GM12878 (cell line): ENCODE measurements around the gene RAB35. TPM values are rescaled to one million over a fixed set of nuclear protein-coding genes. Genes with fewer than 3 reads are reported as not detected.

Experiments used
- ATAC-seq: fragments of 200-7000 bp; cut with Tn5 transposase; 3 replicates; pipeline ENCODE4 v1.9.1; 2020; ENCODE audit warnings: mild to moderate bottlenecking, moderate library complexity
- BruUV-seq: library from RNA; stranded (reverse); fragments of 400-500 nt; replicated peaks from 2 replicates; lab custom pipeline; 2021; lab: Mats Ljungman, UMichigan
- CTCF ChIA-PET: fragments of 300-600 bp; sonication (Branson Sonifier 250); formaldehyde crosslinking; extraction: SDS; loops from one replicate; lab custom pipeline; 2021; ENCODE audit warnings: inconsistent platforms; lab: Yijun Ruan, JAX
- POLR2A ChIA-PET: fragments of 350-600 bp; formaldehyde crosslinking; extraction: SDS; loops from one replicate; lab custom pipeline; 2021; ENCODE audit warnings: inconsistent platforms; lab: Charles Lee
- RAD21 ChIA-PET: fragments of 300-600 bp; sonication (Branson Sonifier 250); formaldehyde crosslinking; loops from one replicate; lab custom pipeline; 2023; ENCODE audit warnings: antibody characterized with exemption; ENCODE audit not compliant: unreplicated experiment; lab: Charles Lee
- SMC1A ChIA-PET: fragments of 300-600 bp; sonication (Branson Sonifier 250); formaldehyde crosslinking; loops from one replicate; lab custom pipeline; 2023; ENCODE audit not compliant: unreplicated experiment, uncharacterized antibody; lab: Charles Lee
- DNase-seq: peaks from one replicate; pipeline ENCODE4 v3.0.0-alpha.2; 2011; ENCODE audit warnings: low read depth, low spot score
- FAIRE-seq: peaks from 3 replicates; lab custom pipeline; 2011; peaks lifted over from hg19 to GRCh38; lab: Jason Lieb, UNC
- H2AFZ ChIP-seq: 2 replicates; pipeline ENCODE4 v1.6.0; 2011; ENCODE audit warnings: low read depth, low read length, control low read depth; ENCODE audit not compliant: control insufficient read depth
- H3K27ac ChIP-seq: 2 replicates; pipeline ENCODE4 v1.5.1; 2011; ENCODE audit warnings: control low read depth; ENCODE audit not compliant: control insufficient read depth, insufficient read depth
- H3K27me3 ChIP-seq, 2 experiments: replicated peaks in 1 of 2; 2 replicates each; pipeline versions ENCODE4 v1.6.0 to v1.6.1; 2011; ENCODE audit warnings: low read length in 1 of 2; ENCODE audit not compliant: control insufficient read depth in 2 of 2, insufficient read depth in 2 of 2
- H3K36me3 ChIP-seq, 2 experiments: 2 replicates each; pipeline ENCODE4 v1.5.1; 2011; ENCODE audit warnings: low read length in 1 of 2; ENCODE audit not compliant: control insufficient read depth in 2 of 2, insufficient read depth in 2 of 2
- H3K4me1 ChIP-seq: 2 replicates; pipeline ENCODE4 v1.6.1; 2011; ENCODE audit warnings: mild to moderate bottlenecking, low read length, moderate library complexity, mixed read lengths; ENCODE audit not compliant: control insufficient read depth, insufficient read depth
- H3K4me2 ChIP-seq: 2 replicates; pipeline ENCODE4 v1.6.0; 2011; ENCODE audit warnings: control low read depth; ENCODE audit not compliant: control insufficient read depth, insufficient read depth
- H3K4me3 ChIP-seq: fragments of 200-600 bp; sonication (generic); 2 replicates; pipeline ENCODE4 v1.5.1; 2016
- H3K79me2 ChIP-seq: 2 replicates; pipeline ENCODE4 v1.6.0; 2011; ENCODE audit warnings: low read length; ENCODE audit not compliant: control insufficient read depth, insufficient read depth
- H3K9ac ChIP-seq: 2 replicates; pipeline ENCODE4 v1.8.0; 2011; ENCODE audit warnings: low read length, control low read depth, mixed read lengths; ENCODE audit not compliant: control insufficient read depth, insufficient read depth
- H3K9me3 ChIP-seq: replicated peaks from 3 replicates; pipeline ENCODE4 v1.5.1; 2011; ENCODE audit warnings: mild to moderate bottlenecking, low read length; ENCODE audit not compliant: control insufficient read depth, insufficient read depth
- H4K20me1 ChIP-seq: 2 replicates; pipeline ENCODE4 v1.6.0; 2011; ENCODE audit not compliant: control insufficient read depth, insufficient read depth
- CHD1 ChIP-seq: IDR thresholded peaks from 2 replicates; pipeline ENCODE4 v1.6.1; 2012; ENCODE audit warnings: low read depth, low read length, improper control_type of control experiment
- EZH2 ChIP-seq: IDR thresholded peaks from 2 replicates; pipeline ENCODE4 v1.6.1; 2012; ENCODE audit warnings: low read depth, mild to moderate bottlenecking, control low read depth, inconsistent platforms, low read length, borderline replicate concordance; ENCODE audit not compliant: control insufficient read depth
- FOXK2 ChIP-seq: fragments of 450-650 bp; IDR thresholded peaks from 2 replicates; pipeline ENCODE4 v1.6.1; 2017; ENCODE audit warnings: mild to moderate bottlenecking, moderate library complexity
- HDGF ChIP-seq: fragments of 450-650 bp; IDR thresholded peaks from 2 replicates; pipeline ENCODE4 v1.6.1; 2016; ENCODE audit warnings: antibody characterized with exemption
- MEF2B ChIP-seq: fragments of 450-650 bp; IDR thresholded peaks from 2 replicates; pipeline ENCODE4 v1.6.1; 2018; ENCODE audit warnings: mild to moderate bottlenecking, moderate library complexity; ENCODE audit not compliant: partially characterized antibody, poor library complexity, severe bottlenecking
- NFXL1 ChIP-seq: fragments of 450-650 bp; IDR thresholded peaks from 2 replicates; pipeline ENCODE4 v1.6.1; 2017; ENCODE audit warnings: antibody characterized with exemption, mild to moderate bottlenecking, borderline replicate concordance
- RCOR1 ChIP-seq: conservative IDR thresholded peaks from 2 replicates; pipeline ENCODE4 v1.6.1; 2012; ENCODE audit warnings: low read depth, low read length, improper control_type of control experiment
- SKIL ChIP-seq: fragments of 450-650 bp; IDR thresholded peaks from 2 replicates; pipeline ENCODE4 v1.6.1; 2017; ENCODE audit warnings: mild to moderate bottlenecking, low read depth, inconsistent platforms; ENCODE audit not compliant: poor library complexity, severe bottlenecking
- YBX1 ChIP-seq: fragments of 450-650 bp; IDR thresholded peaks from 2 replicates; pipeline ENCODE4 v1.6.1; 2016; ENCODE audit warnings: antibody characterized with exemption
- ZNF217 ChIP-seq: fragments of 450-650 bp; IDR thresholded peaks from 2 replicates; pipeline ENCODE4 v1.6.1; 2017; ENCODE audit warnings: antibody characterized with exemption, mild to moderate bottlenecking
- ZNF24 ChIP-seq: fragments of 450-650 bp; IDR thresholded peaks from 2 replicates; pipeline ENCODE4 v1.6.1; 2017; ENCODE audit warnings: antibody characterized with exemption, mild to moderate bottlenecking
- WGBS: methylation state at CpG from one replicate; pipeline ENCODE4 v1.1.6; 2016; ENCODE audit warnings: low lambda C conversion rate; ENCODE audit not compliant: insufficient replicate concordance, insufficient coverage; ENCODE audit errors: missing lambda C conversion rate; 5-methylcytosine and 5-hydroxymethylcytosine counted together
- in situ Hi-C: fragments of 300-500 bp; cut with MboI; formaldehyde crosslinking; loops from 9 replicates; pipeline ENCODE4 v1.14.3; 2018; ENCODE audit warnings: mixed read lengths
- intact Hi-C: fragments of 100-400 bp; cut with micrococcal nuclease; formaldehyde crosslinking; loops from one replicate; pipeline ENCODE4 v1.14.2; 2022; ENCODE audit not compliant: unreplicated experiment
- polyA plus RNA-seq, 11 experiments: library from polyadenylated mRNA; depleted of rRNA in 4 of 11; unstranded in 6 of 11; stranded (reverse) in 5 of 11; fragments of >200 nt; fragmentation: Nextera tagmentation in 4 of 11; fragmentation: Illumina TruSeq in 1 of 11; extraction: Ambion mirVana in 4 of 11; extraction: Trizol in 1 of 11; gene quantifications; 1 replicate in 1 of 11; 2 replicates in 10 of 11; pipeline versions ENCODE4 v1.2.1 to v1.2.3, GENCODE V29; 2011 to 2016; ENCODE audit warnings: inconsistent platforms in 2 of 11, missing spikeins in 2 of 11, low read depth in 1 of 11
- total RNA-seq, 4 experiments: library from RNA; depleted of rRNA in 3 of 4; stranded (reverse); fragments of >200 nt in 3 of 4; fragmentation: Illumina TruSeq in 1 of 4; extraction: Trizol in 1 of 4; gene quantifications; 2 replicates each; pipeline versions ENCODE4 v1.2.1 to v1.2.3, GENCODE V29; 2013 to 2021
- TF ChIP-seq, protein P1 (sequence below): fragments of 450-650 bp; IDR thresholded peaks from 2 replicates; pipeline ENCODE4 v1.6.1; 2014; ENCODE audit warnings: mild to moderate bottlenecking
- TF ChIP-seq, protein P2 (sequence below): fragments of 450-650 bp; IDR thresholded peaks from 2 replicates; pipeline ENCODE4 v1.6.1; 2016; ENCODE audit warnings: mild to moderate bottlenecking, moderate library complexity, borderline replicate concordance

The RAB35 gene
- total and polyA plus RNA-seq, 10 of the 15 experiments (the other 5 are each of a cell fraction or from before 2014, with no cell fraction given): 0.76 to 99.2 (median 43.8) TPM

DNA sequence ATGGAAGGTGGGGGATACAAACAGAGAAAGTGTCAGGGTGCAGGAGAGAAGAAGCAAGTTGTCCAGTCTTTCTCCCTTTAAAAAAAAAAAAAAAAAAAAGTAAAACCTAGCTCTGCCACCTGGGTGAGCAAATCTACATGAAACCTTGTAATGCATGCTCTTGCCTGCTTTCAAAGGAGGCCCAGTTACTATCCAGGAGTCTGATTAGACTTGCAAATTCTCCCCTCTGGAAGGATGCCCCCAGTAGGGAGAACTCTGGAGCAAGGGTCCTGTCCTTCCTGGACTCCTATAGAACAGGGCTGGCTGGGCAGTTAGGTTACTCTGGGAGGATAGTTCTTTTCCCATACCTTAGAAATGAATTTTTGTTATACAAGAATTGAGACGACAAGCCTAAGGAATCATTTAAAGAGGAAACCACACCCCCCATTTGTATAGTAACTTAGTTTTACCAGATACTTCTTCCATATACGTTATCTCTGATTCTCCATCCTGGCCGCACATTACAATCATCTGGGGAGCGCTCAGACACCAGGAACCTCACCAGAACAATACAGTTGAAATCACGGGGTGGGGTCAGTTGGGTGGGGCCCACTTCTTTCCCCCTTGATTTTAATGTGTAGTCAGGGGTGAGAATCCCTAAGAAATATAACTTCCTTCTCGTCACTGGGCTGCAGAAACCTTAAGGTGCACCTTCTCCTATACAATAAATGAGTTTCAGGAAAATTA lies 30.5 kb downstream of the RAB35 start (continued):
- TF ChIP-seq SKIL (no peak), CHD1 (no peak), EZH2 (no peak), NFXL1 (no peak)

DNA sequence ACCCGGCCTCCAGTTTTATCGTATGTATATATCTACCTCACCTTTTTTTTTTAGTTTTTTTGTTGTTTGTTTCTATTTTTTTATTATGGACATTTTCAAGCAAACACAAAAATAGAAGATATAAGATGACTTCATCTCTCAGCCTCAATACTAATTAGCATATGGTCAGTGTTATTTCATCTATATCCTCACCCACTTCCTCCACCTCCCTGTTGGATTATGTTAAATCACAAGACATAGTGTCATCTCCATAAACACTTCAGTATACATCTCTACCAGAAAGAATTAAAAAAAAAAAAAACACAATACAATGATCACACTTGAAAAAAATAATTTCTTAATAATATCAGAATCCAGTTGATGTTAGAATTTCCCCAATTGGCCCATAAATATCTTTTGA lies 34.9 kb downstream of the RAB35 start:
- H3K4me3 ChIP-seq: no peak overlapping the region
- no peak for DNase-seq
- H3K36me3 ChIP-seq: no peaks in the 10 kb centered on the region
- H3K9me3 ChIP-seq: no peaks in the 10 kb centered on the region
- CTCF ChIA-PET: no interaction called here
- intact Hi-C loops: loop anchor here (10.0 kb wide), 2 partner anchors 67 to 147 kb away; no protein-coding TSS in a partner anchor
- H3K27ac ChIP-seq: no peak overlapping the region
- H3K4me1 ChIP-seq: peaks cover 1% of the 10 kb centered on the region; the same call in 1 of the 2 replicates
- no peak overlapping the region for H3K9ac ChIP-seq
- no peak overlapping the region for H2AFZ ChIP-seq
- no peak for FAIRE-seq
- RAD21 ChIA-PET: no interaction called here
- no peaks in the 10 kb centered on the region for H4K20me1 ChIP-seq
- H3K27me3 ChIP-seq: no peaks in the 10 kb centered on the region
- TF ChIP-seq NFXL1 (no peak), RCOR1 (no peak), HDGF (no peak), FOXK2 (no peak), YBX1 (no peak), ZNF24 (no peak), MEF2B (no peak), ZNF217 (no peak)
- TF ChIP-seq, protein P1, sequence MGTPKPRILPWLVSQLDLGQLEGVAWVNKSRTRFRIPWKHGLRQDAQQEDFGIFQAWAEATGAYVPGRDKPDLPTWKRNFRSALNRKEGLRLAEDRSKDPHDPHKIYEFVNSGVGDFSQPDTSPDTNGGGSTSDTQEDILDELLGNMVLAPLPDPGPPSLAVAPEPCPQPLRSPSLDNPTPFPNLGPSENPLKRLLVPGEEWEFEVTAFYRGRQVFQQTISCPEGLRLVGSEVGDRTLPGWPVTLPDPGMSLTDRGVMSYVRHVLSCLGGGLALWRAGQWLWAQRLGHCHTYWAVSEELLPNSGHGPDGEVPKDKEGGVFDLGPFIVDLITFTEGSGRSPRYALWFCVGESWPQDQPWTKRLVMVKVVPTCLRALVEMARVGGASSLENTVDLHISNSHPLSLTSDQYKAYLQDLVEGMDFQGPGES: no peak
- TF ChIP-seq, protein P2, sequence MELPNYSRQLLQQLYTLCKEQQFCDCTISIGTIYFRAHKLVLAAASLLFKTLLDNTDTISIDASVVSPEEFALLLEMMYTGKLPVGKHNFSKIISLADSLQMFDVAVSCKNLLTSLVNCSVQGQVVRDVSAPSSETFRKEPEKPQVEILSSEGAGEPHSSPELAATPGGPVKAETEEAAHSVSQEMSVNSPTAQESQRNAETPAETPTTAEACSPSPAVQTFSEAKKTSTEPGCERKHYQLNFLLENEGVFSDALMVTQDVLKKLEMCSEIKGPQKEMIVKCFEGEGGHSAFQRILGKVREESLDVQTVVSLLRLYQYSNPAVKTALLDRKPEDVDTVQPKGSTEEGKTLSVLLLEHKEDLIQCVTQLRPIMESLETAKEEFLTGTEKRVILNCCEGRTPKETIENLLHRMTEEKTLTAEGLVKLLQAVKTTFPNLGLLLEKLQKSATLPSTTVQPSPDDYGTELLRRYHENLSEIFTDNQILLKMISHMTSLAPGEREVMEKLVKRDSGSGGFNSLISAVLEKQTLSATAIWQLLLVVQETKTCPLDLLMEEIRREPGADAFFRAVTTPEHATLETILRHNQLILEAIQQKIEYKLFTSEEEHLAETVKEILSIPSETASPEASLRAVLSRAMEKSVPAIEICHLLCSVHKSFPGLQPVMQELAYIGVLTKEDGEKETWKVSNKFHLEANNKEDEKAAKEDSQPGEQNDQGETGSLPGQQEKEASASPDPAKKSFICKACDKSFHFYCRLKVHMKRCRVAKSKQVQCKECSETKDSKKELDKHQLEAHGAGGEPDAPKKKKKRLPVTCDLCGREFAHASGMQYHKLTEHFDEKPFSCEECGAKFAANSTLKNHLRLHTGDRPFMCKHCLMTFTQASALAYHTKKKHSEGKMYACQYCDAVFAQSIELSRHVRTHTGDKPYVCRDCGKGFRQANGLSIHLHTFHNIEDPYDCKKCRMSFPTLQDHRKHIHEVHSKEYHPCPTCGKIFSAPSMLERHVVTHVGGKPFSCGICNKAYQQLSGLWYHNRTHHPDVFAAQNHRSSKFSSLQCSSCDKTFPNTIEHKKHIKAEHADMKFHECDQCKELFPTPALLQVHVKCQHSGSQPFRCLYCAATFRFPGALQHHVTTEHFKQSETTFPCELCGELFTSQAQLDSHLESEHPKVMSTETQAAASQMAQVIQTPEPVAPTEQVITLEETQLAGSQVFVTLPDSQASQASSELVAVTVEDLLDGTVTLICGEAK: no peak
- in situ Hi-C loops: no loop called here
- H3K4me2 ChIP-seq: no peak overlapping the region
- 100% methylated on average over 2 of the region's 2 CpGs for WGBS
- POLR2A ChIA-PET: interaction anchor here (0.6 kb wide), 1 partner anchor 107 kb away, joined by 3 read pairs; no protein-coding TSS in a partner anchor
- BruUV-seq: no TSS peak
- no peaks in the 10 kb centered on the region for H3K79me2 ChIP-seq
- SMC1A ChIA-PET: no interaction called here
- ATAC-seq: no peak
